ENCODE data around the gene CRY2. TPM values are rescaled to one million over a fixed set of nuclear protein-coding genes. Genes with fewer than 3 reads are reported as not detected.

CRY2 gene
- total and polyA plus RNA-seq, 2 of the 13 experiments (the other 11 are each of a cell fraction or from before 2014, with no cell fraction given): 10.1 to 12.2 TPM

DNA sequence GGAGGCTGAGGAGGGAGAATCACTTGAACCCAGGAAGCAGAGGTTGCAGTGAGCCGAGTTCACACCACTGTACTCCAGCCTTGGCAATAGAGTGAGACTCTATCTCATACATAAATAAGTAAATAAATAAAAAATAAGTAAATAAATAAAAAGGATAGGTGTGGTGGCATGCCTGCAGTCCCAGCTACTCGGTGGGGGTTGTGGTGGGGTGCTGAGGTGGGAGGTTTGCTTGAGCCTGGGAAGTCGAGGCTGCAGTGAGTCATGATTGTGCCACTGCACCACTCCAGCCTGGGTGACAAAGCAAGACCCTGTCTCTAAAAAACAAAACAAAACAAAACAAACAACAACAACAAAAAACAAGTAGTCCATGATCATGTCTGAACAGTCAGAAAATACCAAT lies 78.3 kb downstream of the CRY2 start:
- no peaks in the 10 kb centered on the region; a peak in 1 of 5 replicates for H3K36me3 ChIP-seq (replicated peaks in 1 of 2; ENCODE audit: control insufficient read depth in 1 of 2, insufficient read depth in 2 of 2, low read length in 2 of 2)
- 87% methylated on average over 3 of the region's 3 CpGs for WGBS (ENCODE audit: low lambda C conversion rate)
- DNase-seq (ENCODE audit: low spot score) (no peak), ATAC-seq (no peak), FAIRE-seq (no peak)
- no TSS peak for BruUV-seq (replicated peaks)
- in situ Hi-C loops (cut with HindIII; ENCODE audit: extremely low pct_ligation_motif_present, low pct_unique_long_range_greater_than_20kb) (no loop called here), intact Hi-C loops (cut with micrococcal nuclease; ENCODE audit: unreplicated experiment) (no loop called here)
- no peak overlapping the region for H3K27ac ChIP-seq (ENCODE audit: extremely low read length, insufficient read depth, low read length)
- H3K27me3 ChIP-seq (ENCODE audit: control insufficient read depth in 1 of 2, insufficient read depth in 2 of 2, low read length in 2 of 2): 0 out of 5 replicates have a peak, but pooled peaks cover 0 to 1% of the 10 kb centered on the region in 2 experiments
- no peak overlapping the region for H3K9ac ChIP-seq (ENCODE audit: insufficient read depth, low read depth, low read length)
- H3K4me2 ChIP-seq (ENCODE audit: low read depth, low read length): no peak overlapping the region
- TF ChIP-seq ZNF446 (CRISPR knock-in tag; IDR thresholded peaks at IDR 0.05) (no peak), ZNF761 (CRISPR knock-in tag; conservative IDR thresholded peaks at IDR 0.05) (no peak), ZNF121 (CRISPR knock-in tag; IDR thresholded peaks at IDR 0.05) (no peak), SNRNP70 (IDR thresholded peaks at IDR 0.05; ENCODE audit: low read depth, low read length) (no peak), ATRX (CRISPR knock-in tag; IDR thresholded peaks at IDR 0.05; ENCODE audit: borderline replicate concordance) (no peak), MXD4 (CRISPR knock-in tag; IDR thresholded peaks at IDR 0.05) (no peak), ZNF496 (CRISPR knock-in tag; IDR thresholded peaks at IDR 0.05; ENCODE audit: insufficient replicate concordance) (no peak), HNRNPUL1 (IDR thresholded peaks at IDR 0.05; ENCODE audit: low read depth, low read length) (no peak), HNRNPK (IDR thresholded peaks at IDR 0.05; ENCODE audit: low read depth, low read length, poor library complexity, severe bottlenecking) (no peak), NFATC3 (CRISPR knock-in tag; IDR thresholded peaks at IDR 0.05) (no peak), ZNF44 (CRISPR knock-in tag; IDR thresholded peaks at IDR 0.05) (no peak), STAG1 (CRISPR knock-in tag; IDR thresholded peaks at IDR 0.05) (no peak), PCBP2 (optimal IDR thresholded peaks at IDR 0.05; ENCODE audit: low read depth, low read length, poor library complexity, severe bottlenecking) (no peak), NONO (IDR thresholded peaks at IDR 0.05) (no peak), NONO (CRISPR knock-in tag; conservative IDR thresholded peaks at IDR 0.05) (no peak), SSRP1 (CRISPR knock-in tag; IDR thresholded peaks at IDR 0.05) (no peak), ELF1 (CRISPR knock-in tag; IDR thresholded peaks at IDR 0.05) (no peak), GTF3A (CRISPR knock-in tag; conservative IDR thresholded peaks at IDR 0.05) (no peak)
- TF ChIP-seq, protein P1, sequence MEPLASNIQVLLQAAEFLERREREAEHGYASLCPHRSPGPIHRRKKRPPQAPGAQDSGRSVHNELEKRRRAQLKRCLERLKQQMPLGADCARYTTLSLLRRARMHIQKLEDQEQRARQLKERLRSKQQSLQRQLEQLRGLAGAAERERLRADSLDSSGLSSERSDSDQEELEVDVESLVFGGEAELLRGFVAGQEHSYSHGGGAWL (CRISPR knock-in tag; IDR thresholded peaks at IDR 0.05): no peak
- TF ChIP-seq, protein P2, sequence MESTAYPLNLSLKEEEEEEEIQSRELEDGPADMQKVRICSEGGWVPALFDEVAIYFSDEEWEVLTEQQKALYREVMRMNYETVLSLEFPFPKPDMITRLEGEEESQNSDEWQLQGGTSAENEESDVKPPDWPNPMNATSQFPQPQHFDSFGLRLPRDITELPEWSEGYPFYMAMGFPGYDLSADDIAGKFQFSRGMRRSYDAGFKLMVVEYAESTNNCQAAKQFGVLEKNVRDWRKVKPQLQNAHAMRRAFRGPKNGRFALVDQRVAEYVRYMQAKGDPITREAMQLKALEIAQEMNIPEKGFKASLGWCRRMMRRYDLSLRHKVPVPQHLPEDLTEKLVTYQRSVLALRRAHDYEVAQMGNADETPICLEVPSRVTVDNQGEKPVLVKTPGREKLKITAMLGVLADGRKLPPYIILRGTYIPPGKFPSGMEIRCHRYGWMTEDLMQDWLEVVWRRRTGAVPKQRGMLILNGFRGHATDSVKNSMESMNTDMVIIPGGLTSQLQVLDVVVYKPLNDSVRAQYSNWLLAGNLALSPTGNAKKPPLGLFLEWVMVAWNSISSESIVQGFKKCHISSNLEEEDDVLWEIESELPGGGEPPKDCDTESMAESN (CRISPR knock-in tag; conservative IDR thresholded peaks at IDR 0.05): no peak
- TF ChIP-seq, protein P3, sequence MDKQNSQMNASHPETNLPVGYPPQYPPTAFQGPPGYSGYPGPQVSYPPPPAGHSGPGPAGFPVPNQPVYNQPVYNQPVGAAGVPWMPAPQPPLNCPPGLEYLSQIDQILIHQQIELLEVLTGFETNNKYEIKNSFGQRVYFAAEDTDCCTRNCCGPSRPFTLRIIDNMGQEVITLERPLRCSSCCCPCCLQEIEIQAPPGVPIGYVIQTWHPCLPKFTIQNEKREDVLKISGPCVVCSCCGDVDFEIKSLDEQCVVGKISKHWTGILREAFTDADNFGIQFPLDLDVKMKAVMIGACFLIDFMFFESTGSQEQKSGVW (CRISPR knock-in tag; IDR thresholded peaks at IDR 0.05; ENCODE audit: borderline replicate concordance): no peak
- H3K4me1 ChIP-seq (ENCODE audit: insufficient read depth, low read length): peaks cover 30% of the 10 kb centered on the region
- H2AFZ ChIP-seq (ENCODE audit: low read length): no peak overlapping the region
- H3K4me3 ChIP-seq (replicated peaks in 1 of 3; ENCODE audit: insufficient read depth in 1 of 3, low read depth in 2 of 3, low read length in 3 of 3): no peak overlapping the region
- H3K79me2 ChIP-seq (ENCODE audit: insufficient read depth, low read length): no peaks in the 10 kb centered on the region
- no peaks in the 10 kb centered on the region for H4K20me1 ChIP-seq (ENCODE audit: insufficient read depth, low read length)
- no peaks in the 10 kb centered on the region for H3K9me3 ChIP-seq (ENCODE audit: low read length)
- ChIA-PET POLR2A (no interaction called here), CTCF (ENCODE audit: low intra/inter-chr PET ratio, low total read pairs) (no interaction called here)

All from HepG2 (cell line).